Measurements from ENCODE around the gene RNF208.

GRCh38 chr9:137265496-137266161 is 43.6 kb upstream of the RNF208 start:
- TF ChIP-seq REST (IDR thresholded peaks at IDR 0.05; ENCODE audit: low read depth) = no peak
- no peak for TF ChIP-seq CEBPB (IDR thresholded peaks at IDR 0.05)
- no peak for TF ChIP-seq EP300 (IDR thresholded peaks at IDR 0.05; ENCODE audit: borderline replicate concordance)
- no peak for TF ChIP-seq MAX (IDR thresholded peaks at IDR 0.05)
- no peak for TF ChIP-seq RAD21 (IDR thresholded peaks at IDR 0.05; ENCODE audit: low read depth)
- no peak for TF ChIP-seq EGR1 (IDR thresholded peaks at IDR 0.05)
- no peak for TF ChIP-seq YY1 (IDR thresholded peaks at IDR 0.05; ENCODE audit: low read depth)
- TF ChIP-seq TAF1 (IDR thresholded peaks at IDR 0.05; ENCODE audit: low read depth) = no peak
- TF ChIP-seq USF1 (IDR thresholded peaks at IDR 0.05) = no peak
- no peak for TF ChIP-seq FOXM1 (IDR thresholded peaks at IDR 0.05; ENCODE audit: borderline replicate concordance, low read depth)
